GM12878 (cell line): Measurements from ENCODE around the gene DNAJC18. TPM values are rescaled to one million over a fixed set of nuclear protein-coding genes. Genes with fewer than 3 reads are reported as not detected.

Source experiments
- ATAC-seq: fragments of 200-7000 bp; cut with Tn5 transposase; 3 replicates; pipeline ENCODE4 v1.9.1; 2020; ENCODE audit warnings: mild to moderate bottlenecking, moderate library complexity
- BruUV-seq: library from RNA; stranded (reverse); fragments of 400-500 nt; replicated peaks from 2 replicates; lab custom pipeline; 2021; lab: Mats Ljungman, UMichigan
- CTCF ChIA-PET: fragments of 300-600 bp; sonication (Branson Sonifier 250); formaldehyde crosslinking; extraction: SDS; loops from one replicate; lab custom pipeline; 2021; ENCODE audit warnings: inconsistent platforms; lab: Yijun Ruan, JAX
- POLR2A ChIA-PET: fragments of 350-600 bp; formaldehyde crosslinking; extraction: SDS; loops from one replicate; lab custom pipeline; 2021; ENCODE audit warnings: inconsistent platforms; lab: Charles Lee
- RAD21 ChIA-PET: fragments of 300-600 bp; sonication (Branson Sonifier 250); formaldehyde crosslinking; loops from one replicate; lab custom pipeline; 2023; ENCODE audit warnings: antibody characterized with exemption; ENCODE audit not compliant: unreplicated experiment; lab: Charles Lee
- SMC1A ChIA-PET: fragments of 300-600 bp; sonication (Branson Sonifier 250); formaldehyde crosslinking; loops from one replicate; lab custom pipeline; 2023; ENCODE audit not compliant: unreplicated experiment, uncharacterized antibody; lab: Charles Lee
- DNase-seq: peaks from one replicate; pipeline ENCODE4 v3.0.0-alpha.2; 2011; ENCODE audit warnings: low read depth, low spot score
- FAIRE-seq: peaks from 3 replicates; lab custom pipeline; 2011; peaks lifted over from hg19 to GRCh38; lab: Jason Lieb, UNC
- H2AFZ ChIP-seq: 2 replicates; pipeline ENCODE4 v1.6.0; 2011; ENCODE audit warnings: low read depth, low read length, control low read depth; ENCODE audit not compliant: control insufficient read depth
- H3K27ac ChIP-seq: 2 replicates; pipeline ENCODE4 v1.5.1; 2011; ENCODE audit warnings: control low read depth; ENCODE audit not compliant: control insufficient read depth, insufficient read depth
- H3K27me3 ChIP-seq, 2 experiments: replicated peaks in 1 of 2; 2 replicates each; pipeline versions ENCODE4 v1.6.0 to v1.6.1; 2011; ENCODE audit warnings: low read length in 1 of 2; ENCODE audit not compliant: control insufficient read depth in 2 of 2, insufficient read depth in 2 of 2
- H3K36me3 ChIP-seq, 2 experiments: 2 replicates each; pipeline ENCODE4 v1.5.1; 2011; ENCODE audit warnings: low read length in 1 of 2; ENCODE audit not compliant: control insufficient read depth in 2 of 2, insufficient read depth in 2 of 2
- H3K4me1 ChIP-seq: 2 replicates; pipeline ENCODE4 v1.6.1; 2011; ENCODE audit warnings: mild to moderate bottlenecking, low read length, moderate library complexity, mixed read lengths; ENCODE audit not compliant: control insufficient read depth, insufficient read depth
- H3K4me2 ChIP-seq: 2 replicates; pipeline ENCODE4 v1.6.0; 2011; ENCODE audit warnings: control low read depth; ENCODE audit not compliant: control insufficient read depth, insufficient read depth
- H3K4me3 ChIP-seq: fragments of 200-600 bp; sonication (generic); 2 replicates; pipeline ENCODE4 v1.5.1; 2016
- H3K79me2 ChIP-seq: 2 replicates; pipeline ENCODE4 v1.6.0; 2011; ENCODE audit warnings: low read length; ENCODE audit not compliant: control insufficient read depth, insufficient read depth
- H3K9ac ChIP-seq: 2 replicates; pipeline ENCODE4 v1.8.0; 2011; ENCODE audit warnings: low read length, control low read depth, mixed read lengths; ENCODE audit not compliant: control insufficient read depth, insufficient read depth
- H3K9me3 ChIP-seq: replicated peaks from 3 replicates; pipeline ENCODE4 v1.5.1; 2011; ENCODE audit warnings: mild to moderate bottlenecking, low read length; ENCODE audit not compliant: control insufficient read depth, insufficient read depth
- H4K20me1 ChIP-seq: 2 replicates; pipeline ENCODE4 v1.6.0; 2011; ENCODE audit not compliant: control insufficient read depth, insufficient read depth
- ATF7 ChIP-seq: fragments of 450-650 bp; IDR thresholded peaks from 2 replicates; pipeline ENCODE4 v1.6.1; 2016; ENCODE audit warnings: low read depth, mild to moderate bottlenecking
- BMI1 ChIP-seq: fragments of 450-650 bp; IDR thresholded peaks from 2 replicates; pipeline ENCODE4 v1.6.1; 2016; ENCODE audit warnings: mild to moderate bottlenecking, moderate library complexity, borderline replicate concordance
- DPF2 ChIP-seq: fragments of 450-650 bp; IDR thresholded peaks from 2 replicates; pipeline ENCODE4 v1.6.1; 2017; ENCODE audit warnings: mild to moderate bottlenecking
- IKZF1 ChIP-seq: fragments of 450-650 bp; conservative IDR thresholded peaks from 2 replicates; pipeline ENCODE4 v1.6.1; 2017; ENCODE audit warnings: antibody characterized with exemption, mild to moderate bottlenecking
- IKZF2 ChIP-seq, 2 experiments: fragments of 450-650 bp; IDR thresholded peaks; 2 replicates each; pipeline ENCODE4 v1.6.1; 2017; ENCODE audit warnings: mild to moderate bottlenecking in 2 of 2, moderate library complexity in 2 of 2
- JUND ChIP-seq: IDR thresholded peaks from 2 replicates; pipeline ENCODE4 v1.6.1; 2012; ENCODE audit warnings: low read depth, mild to moderate bottlenecking, low read length, improper control_type of control experiment, moderate library complexity
- KLF5 ChIP-seq: fragments of 450-650 bp; IDR thresholded peaks from 2 replicates; pipeline ENCODE4 v1.6.1; 2014; ENCODE audit warnings: mild to moderate bottlenecking; ENCODE audit not compliant: partially characterized antibody
- POLR2AphosphoS5 ChIP-seq: IDR thresholded peaks from 2 replicates; pipeline ENCODE4 v1.6.1; 2011; ENCODE audit warnings: mild to moderate bottlenecking, low read length, inconsistent platforms
- SRF ChIP-seq, 2 experiments: IDR thresholded peaks; 2 replicates each; pipeline ENCODE4 v1.6.1; 2011; ENCODE audit warnings: low read depth in 2 of 2, low read length in 2 of 2, mild to moderate bottlenecking in 1 of 2, moderate library complexity in 1 of 2
- TBL1XR1 ChIP-seq: IDR thresholded peaks from 2 replicates; pipeline ENCODE4 v1.6.1; 2012; ENCODE audit warnings: low read depth, low read length, improper control_type of control experiment
- ZBED1 ChIP-seq: IDR thresholded peaks from 2 replicates; pipeline ENCODE4 v1.6.1; 2016; ENCODE audit warnings: borderline replicate concordance
- WGBS: methylation state at CpG from one replicate; pipeline ENCODE4 v1.1.6; 2016; ENCODE audit warnings: low lambda C conversion rate; ENCODE audit not compliant: insufficient replicate concordance, insufficient coverage; ENCODE audit errors: missing lambda C conversion rate; 5-methylcytosine and 5-hydroxymethylcytosine counted together
- in situ Hi-C: fragments of 300-500 bp; cut with MboI; formaldehyde crosslinking; loops from 9 replicates; pipeline ENCODE4 v1.14.3; 2018; ENCODE audit warnings: mixed read lengths
- intact Hi-C: fragments of 100-400 bp; cut with micrococcal nuclease; formaldehyde crosslinking; loops from one replicate; pipeline ENCODE4 v1.14.2; 2022; ENCODE audit not compliant: unreplicated experiment
- polyA plus RNA-seq, 11 experiments: library from polyadenylated mRNA; depleted of rRNA in 4 of 11; unstranded in 6 of 11; stranded (reverse) in 5 of 11; fragments of >200 nt; fragmentation: Nextera tagmentation in 4 of 11; fragmentation: Illumina TruSeq in 1 of 11; extraction: Ambion mirVana in 4 of 11; extraction: Trizol in 1 of 11; gene quantifications; 1 replicate in 1 of 11; 2 replicates in 10 of 11; pipeline versions ENCODE4 v1.2.1 to v1.2.3, GENCODE V29; 2011 to 2016; ENCODE audit warnings: inconsistent platforms in 2 of 11, missing spikeins in 2 of 11, low read depth in 1 of 11
- total RNA-seq, 4 experiments: library from RNA; depleted of rRNA in 3 of 4; stranded (reverse); fragments of >200 nt in 3 of 4; fragmentation: Illumina TruSeq in 1 of 4; extraction: Trizol in 1 of 4; gene quantifications; 2 replicates each; pipeline versions ENCODE4 v1.2.1 to v1.2.3, GENCODE V29; 2013 to 2021
- TF ChIP-seq, protein P1 (sequence below): IDR thresholded peaks from 2 replicates; pipeline ENCODE4 v1.6.1; 2012; ENCODE audit warnings: low read length, inconsistent platforms
- TF ChIP-seq, protein P2 (sequence below): fragments of 450-650 bp; IDR thresholded peaks from 2 replicates; pipeline ENCODE4 v1.6.1; 2017; ENCODE audit warnings: mild to moderate bottlenecking, moderate library complexity

Gene DNAJC18
- total and polyA plus RNA-seq, 10 of the 15 experiments (the other 5 are each of a cell fraction or from before 2014, with no cell fraction given) = 6.4 to 26.7 (median 17.7) TPM

DNA sequence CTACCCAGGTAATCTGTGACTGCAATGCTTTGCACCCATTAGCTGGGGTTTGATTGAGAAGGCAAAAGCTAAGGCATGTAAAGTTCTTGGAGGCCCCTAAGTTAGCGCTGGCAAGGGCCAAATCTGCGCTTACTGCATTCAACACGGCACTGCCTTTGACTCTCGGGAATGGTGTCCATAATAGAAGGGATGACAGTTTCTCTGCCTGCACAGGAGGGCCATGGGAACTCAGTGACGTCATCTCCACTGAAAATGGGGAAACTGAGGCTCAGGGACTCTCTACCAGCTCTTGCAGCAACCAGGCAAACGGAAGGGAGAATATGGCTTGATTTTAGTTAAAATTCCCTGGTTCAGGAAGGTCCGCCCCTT, 35.9 kb downstream of the DNAJC18 start:
- peak overlapping the region; percentile 83 for H3K27ac ChIP-seq
- TF ChIP-seq BMI1 (no peak), TBL1XR1 (peak; percentile 4; the same call in 1 of the 2 replicates), IKZF2 (IDR thresholded peaks at IDR 0.05) (peak in 1 of 2 experiments; percentile 41; a peak in 2 of 4 replicates), JUND (0 out of 2 replicates have a peak, but pooled peaks have one; percentile 46), ATF7 (peak; percentile 98), DPF2 (no peak), ZBED1 (no peak), POLR2AphosphoS5 (no peak), SRF (IDR thresholded peaks at IDR 0.05; ENCODE audit: low read depth in 2 of 2, low read length in 2 of 2) (0 out of 4 replicates have a peak, but pooled peaks of 1 of the 2 experiments have one; percentile 41), IKZF1 (0 out of 2 replicates have a peak, but pooled peaks have one; percentile 38), KLF5 (no peak)
- TF ChIP-seq, protein P1, sequence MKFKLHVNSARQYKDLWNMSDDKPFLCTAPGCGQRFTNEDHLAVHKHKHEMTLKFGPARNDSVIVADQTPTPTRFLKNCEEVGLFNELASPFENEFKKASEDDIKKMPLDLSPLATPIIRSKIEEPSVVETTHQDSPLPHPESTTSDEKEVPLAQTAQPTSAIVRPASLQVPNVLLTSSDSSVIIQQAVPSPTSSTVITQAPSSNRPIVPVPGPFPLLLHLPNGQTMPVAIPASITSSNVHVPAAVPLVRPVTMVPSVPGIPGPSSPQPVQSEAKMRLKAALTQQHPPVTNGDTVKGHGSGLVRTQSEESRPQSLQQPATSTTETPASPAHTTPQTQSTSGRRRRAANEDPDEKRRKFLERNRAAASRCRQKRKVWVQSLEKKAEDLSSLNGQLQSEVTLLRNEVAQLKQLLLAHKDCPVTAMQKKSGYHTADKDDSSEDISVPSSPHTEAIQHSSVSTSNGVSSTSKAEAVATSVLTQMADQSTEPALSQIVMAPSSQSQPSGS = peak; percentile 94; the same call in 1 of the 2 replicates
- TF ChIP-seq, protein P2, sequence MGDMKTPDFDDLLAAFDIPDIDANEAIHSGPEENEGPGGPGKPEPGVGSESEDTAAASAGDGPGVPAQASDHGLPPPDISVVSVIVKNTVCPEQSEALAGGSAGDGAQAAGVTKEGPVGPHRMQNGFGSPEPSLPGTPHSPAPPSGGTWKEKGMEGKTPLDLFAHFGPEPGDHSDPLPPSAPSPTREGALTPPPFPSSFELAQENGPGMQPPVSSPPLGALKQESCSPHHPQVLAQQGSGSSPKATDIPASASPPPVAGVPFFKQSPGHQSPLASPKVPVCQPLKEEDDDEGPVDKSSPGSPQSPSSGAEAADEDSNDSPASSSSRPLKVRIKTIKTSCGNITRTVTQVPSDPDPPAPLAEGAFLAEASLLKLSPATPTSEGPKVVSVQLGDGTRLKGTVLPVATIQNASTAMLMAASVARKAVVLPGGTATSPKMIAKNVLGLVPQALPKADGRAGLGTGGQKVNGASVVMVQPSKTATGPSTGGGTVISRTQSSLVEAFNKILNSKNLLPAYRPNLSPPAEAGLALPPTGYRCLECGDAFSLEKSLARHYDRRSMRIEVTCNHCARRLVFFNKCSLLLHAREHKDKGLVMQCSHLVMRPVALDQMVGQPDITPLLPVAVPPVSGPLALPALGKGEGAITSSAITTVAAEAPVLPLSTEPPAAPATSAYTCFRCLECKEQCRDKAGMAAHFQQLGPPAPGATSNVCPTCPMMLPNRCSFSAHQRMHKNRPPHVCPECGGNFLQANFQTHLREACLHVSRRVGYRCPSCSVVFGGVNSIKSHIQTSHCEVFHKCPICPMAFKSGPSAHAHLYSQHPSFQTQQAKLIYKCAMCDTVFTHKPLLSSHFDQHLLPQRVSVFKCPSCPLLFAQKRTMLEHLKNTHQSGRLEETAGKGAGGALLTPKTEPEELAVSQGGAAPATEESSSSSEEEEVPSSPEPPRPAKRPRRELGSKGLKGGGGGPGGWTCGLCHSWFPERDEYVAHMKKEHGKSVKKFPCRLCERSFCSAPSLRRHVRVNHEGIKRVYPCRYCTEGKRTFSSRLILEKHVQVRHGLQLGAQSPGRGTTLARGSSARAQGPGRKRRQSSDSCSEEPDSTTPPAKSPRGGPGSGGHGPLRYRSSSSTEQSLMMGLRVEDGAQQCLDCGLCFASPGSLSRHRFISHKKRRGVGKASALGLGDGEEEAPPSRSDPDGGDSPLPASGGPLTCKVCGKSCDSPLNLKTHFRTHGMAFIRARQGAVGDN = peak; percentile 17; the same call in 1 of the 2 replicates
- peaks cover 33% of the 10 kb centered on the region for H3K4me1 ChIP-seq
- TSS peak; percentile 88 for BruUV-seq
- WGBS = 5% methylated on average over 7 of the region's 7 CpGs
- no peaks in the 10 kb centered on the region for H3K27me3 ChIP-seq
- FAIRE-seq (no peak), DNase-seq (no peak), ATAC-seq (no peak)
- H4K20me1 ChIP-seq = no peaks in the 10 kb centered on the region
- H3K4me3 ChIP-seq = peak overlapping the region; percentile 74
- in situ Hi-C loops = no loop called here
- intact Hi-C loops = no loop called here
- H3K9ac ChIP-seq = peak overlapping the region; percentile 67
- H2AFZ ChIP-seq = peak overlapping the region; percentile 70
- ChIA-PET CTCF (interaction anchor here (0.7 to 3.5 kb wide), 17 partner anchors 8 to 248 kb away, joined by 3 to 26 read pairs (median 4); partner anchors contain the start of genes DNAJC18, MATR3 and MZB1), SMC1A (interaction anchor here (1.0 to 5.0 kb wide), 9 partner anchors 11 to 131 kb away, joined by 3 to 19 read pairs (median 6); partner anchors contain the start of genes MZB1 and PAIP2), RAD21 (interaction anchor here (0.7 to 3.1 kb wide), 11 partner anchors 12 to 152 kb away, joined by 3 to 17 read pairs (median 7); partner anchors contain the start of genes DNAJC18, MZB1 and PAIP2), POLR2A (interaction anchor here (0.5 to 7.0 kb wide), 12 partner anchors 10 to 247 kb away, joined by 3 to 74 read pairs (median 3); partner anchors contain the start of genes DNAJC18, MZB1 and PAIP2)
- no peaks in the 10 kb centered on the region; the same call in 2 of the 3 replicates for H3K9me3 ChIP-seq
- peaks cover 3% of the 10 kb centered on the region; the same call in 1 of the 2 replicates for H3K79me2 ChIP-seq
- H3K36me3 ChIP-seq = no peaks in the 10 kb centered on the region; a peak in 1 of 4 replicates
- peak overlapping the region; percentile 98 for H3K4me2 ChIP-seq
